Measurements from ENCODE around the gene TDRD9.
"Not testable (repeated sequence)": the region's sequence is repeated elsewhere in the genome, so short reads cannot be mapped to it uniquely, and the experiment has no call there.

The TDRD9 gene

GRCh38 chr14:103886304-103887169 is 41.7 kb upstream of the TDRD9 start:
- Histone ChIP-seq H2BK5ac (ENCODE audit: low read length) (no peak overlapping the region), H3K36me3 (ENCODE audit: control insufficient read depth, insufficient read depth, low read length) (no peaks in the 10 kb centered on the region), H3K9ac (ENCODE audit: low read length) (no peak overlapping the region), H3K79me1 (ENCODE audit: low read length) (no peaks in the 10 kb centered on the region), H3K4me3 (ENCODE audit: low read length) (no peak overlapping the region), H3K23ac (ENCODE audit: low read length) (no peak overlapping the region), H3K4me1 (ENCODE audit: control insufficient read depth, low read depth, low read length) (no peaks in the 10 kb centered on the region), H2BK15ac (replicated peaks; ENCODE audit: low read depth) (no peak overlapping the region), H4K5ac (ENCODE audit: low read length) (no peak overlapping the region), H3K27me3 (ENCODE audit: insufficient read depth, low read length, poor library complexity) (no peaks in the 10 kb centered on the region), H3K56ac (ENCODE audit: low read length) (peak overlapping the region; percentile 57), H3K27ac (ENCODE audit: low read depth, low read length) (no peak overlapping the region), H4K8ac (ENCODE audit: low read depth, low read length) (no peak overlapping the region), H3K4ac (ENCODE audit: low read depth, low read length) (no peak overlapping the region), H3K79me2 (ENCODE audit: control insufficient read depth, insufficient read depth, low read length) (no peaks in the 10 kb centered on the region), H3K4me2 (ENCODE audit: low read length) (no peak overlapping the region), H2AK5ac (ENCODE audit: low read length) (no peak overlapping the region), H3K18ac (ENCODE audit: low read length) (no peak overlapping the region), H2BK120ac (ENCODE audit: low read depth, low read length) (no peak overlapping the region)
- DNase-seq, result peak; percentile 73
- no CpG with 5 or more reads among the region's 27 CpGs for WGBS (ENCODE audit: extremely low coverage, insufficient coverage, low lambda C conversion rate)

DNA sequence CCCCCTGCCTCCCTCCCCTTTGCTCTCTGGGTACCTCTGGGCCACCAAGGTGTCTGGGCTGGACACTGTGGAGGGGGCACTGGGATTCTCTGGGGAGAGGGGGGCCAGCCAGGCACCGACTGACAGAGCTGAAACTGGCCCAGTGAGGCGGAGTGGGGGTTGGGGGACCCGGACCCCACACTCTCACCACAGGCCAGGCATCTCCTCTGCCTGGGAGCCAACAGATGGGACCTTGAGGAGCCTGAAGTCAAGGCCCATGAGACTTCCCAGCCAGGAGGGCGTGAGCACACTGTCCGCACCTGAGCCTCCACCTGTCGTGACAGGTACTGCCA is 41.1 kb upstream of the TDRD9 start:
- H3K79me1 ChIP-seq (ENCODE audit: low read length), result no peaks in the 10 kb centered on the region
- peak overlapping the region; percentile 57 for H3K56ac ChIP-seq (ENCODE audit: low read length)
- no peaks in the 10 kb centered on the region for H3K27me3 ChIP-seq (ENCODE audit: insufficient read depth, low read length, poor library complexity)
- no peak overlapping the region for H2BK15ac ChIP-seq (replicated peaks; ENCODE audit: low read depth)
- H3K79me2 ChIP-seq (ENCODE audit: control insufficient read depth, insufficient read depth, low read length), result no peaks in the 10 kb centered on the region
- no peak overlapping the region for H2BK120ac ChIP-seq (ENCODE audit: low read depth, low read length)
- H2BK5ac ChIP-seq (ENCODE audit: low read length), result no peak overlapping the region
- H3K27ac ChIP-seq (ENCODE audit: low read depth, low read length), result no peak overlapping the region
- no peak overlapping the region for H3K23ac ChIP-seq (ENCODE audit: low read length)
- H4K8ac ChIP-seq (ENCODE audit: low read depth, low read length), result no peak overlapping the region
- H3K4me2 ChIP-seq (ENCODE audit: low read length), result no peak overlapping the region
- no peak overlapping the region for H3K18ac ChIP-seq (ENCODE audit: low read length)
- H3K9ac ChIP-seq (ENCODE audit: low read length), result no peak overlapping the region
- no CpG with 5 or more reads among the region's 6 CpGs for WGBS (ENCODE audit: extremely low coverage, insufficient coverage, low lambda C conversion rate)
- H2AK5ac ChIP-seq (ENCODE audit: low read length), result no peak overlapping the region
- H4K5ac ChIP-seq (ENCODE audit: low read length), result no peak overlapping the region
- no peak for DNase-seq
- H3K4ac ChIP-seq (ENCODE audit: low read depth, low read length), result no peak overlapping the region
- no peak overlapping the region for H3K4me3 ChIP-seq (ENCODE audit: low read length)
- H3K36me3 ChIP-seq (ENCODE audit: control insufficient read depth, insufficient read depth, low read length), result no peaks in the 10 kb centered on the region
- no peaks in the 10 kb centered on the region for H3K4me1 ChIP-seq (ENCODE audit: control insufficient read depth, low read depth, low read length)

DNA sequence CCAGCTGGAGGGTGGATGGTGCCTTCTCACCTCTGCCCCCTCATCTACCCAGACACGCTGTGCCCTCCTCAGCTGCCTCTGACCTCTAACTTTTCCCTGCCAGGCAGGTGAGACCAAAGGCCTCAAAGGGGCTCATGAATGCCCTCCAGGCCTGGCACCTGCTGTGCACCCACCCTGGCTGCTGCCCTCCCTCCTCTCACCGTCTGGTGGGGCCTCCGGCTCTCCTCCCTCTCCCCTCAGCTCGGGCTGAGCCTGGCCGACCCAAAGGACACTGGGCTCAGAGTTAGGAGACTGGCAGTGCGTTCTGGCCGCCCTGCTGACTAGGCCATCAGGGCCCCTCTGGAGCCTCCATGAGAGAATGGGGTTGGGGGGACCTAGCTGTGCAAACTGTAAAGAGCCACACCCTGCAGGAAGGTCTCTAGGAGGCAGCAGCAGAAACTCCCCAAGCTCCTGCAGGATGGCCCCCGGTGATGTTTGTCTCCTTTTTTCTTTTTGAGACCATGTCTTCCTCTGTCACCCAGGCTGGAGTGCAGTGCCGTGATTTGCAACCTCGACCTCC is 40.6 kb upstream of the TDRD9 start:
- Histone ChIP-seq H2BK5ac (ENCODE audit: low read length) (no peak overlapping the region), H3K9ac (ENCODE audit: low read length) (no peak overlapping the region), H2AK5ac (ENCODE audit: low read length) (no peak overlapping the region), H3K79me1 (ENCODE audit: low read length) (no peaks in the 10 kb centered on the region), H3K23ac (ENCODE audit: low read length) (no peak overlapping the region), H3K18ac (ENCODE audit: low read length) (no peak overlapping the region), H3K79me2 (ENCODE audit: control insufficient read depth, insufficient read depth, low read length) (no peaks in the 10 kb centered on the region), H3K4me2 (ENCODE audit: low read length) (no peak overlapping the region), H2BK15ac (replicated peaks; ENCODE audit: low read depth) (no peak overlapping the region), H3K4me3 (ENCODE audit: low read length) (no peak overlapping the region), H4K5ac (ENCODE audit: low read length) (no peak overlapping the region), H3K4me1 (ENCODE audit: control insufficient read depth, low read depth, low read length) (no peaks in the 10 kb centered on the region), H3K27ac (ENCODE audit: low read depth, low read length) (no peak overlapping the region), H4K8ac (ENCODE audit: low read depth, low read length) (no peak overlapping the region), H2BK120ac (ENCODE audit: low read depth, low read length) (no peak overlapping the region), H3K36me3 (ENCODE audit: control insufficient read depth, insufficient read depth, low read length) (no peaks in the 10 kb centered on the region), H3K27me3 (ENCODE audit: insufficient read depth, low read length, poor library complexity) (no peaks in the 10 kb centered on the region), H3K4ac (ENCODE audit: low read depth, low read length) (no peak overlapping the region), H3K56ac (ENCODE audit: low read length) (no peak overlapping the region)
- WGBS (ENCODE audit: extremely low coverage, insufficient coverage, low lambda C conversion rate), result no CpG with 5 or more reads among the region's 10 CpGs
- DNase-seq, result no peak

GRCh38 chr14:103889002-103889312 is 39.3 kb upstream of the TDRD9 start:
- not testable (repeated sequence) for H3K9ac ChIP-seq (ENCODE audit: low read length); H3K4me1 ChIP-seq (ENCODE audit: control insufficient read depth, low read depth, low read length); H2BK15ac ChIP-seq (replicated peaks; ENCODE audit: low read depth); H2BK120ac ChIP-seq (ENCODE audit: low read depth, low read length); H2AK5ac ChIP-seq (ENCODE audit: low read length); H4K5ac ChIP-seq (ENCODE audit: low read length); H3K4ac ChIP-seq (ENCODE audit: low read depth, low read length); H3K36me3 ChIP-seq (ENCODE audit: control insufficient read depth, insufficient read depth, low read length); DNase-seq; H3K23ac ChIP-seq (ENCODE audit: low read length); H3K27ac ChIP-seq (ENCODE audit: low read depth, low read length); H3K56ac ChIP-seq (ENCODE audit: low read length); H3K79me2 ChIP-seq (ENCODE audit: control insufficient read depth, insufficient read depth, low read length); H3K4me2 ChIP-seq (ENCODE audit: low read length); H2BK5ac ChIP-seq (ENCODE audit: low read length); H3K4me3 ChIP-seq (ENCODE audit: low read length); H3K18ac ChIP-seq (ENCODE audit: low read length); H3K27me3 ChIP-seq (ENCODE audit: insufficient read depth, low read length, poor library complexity); H3K79me1 ChIP-seq (ENCODE audit: low read length); H4K8ac ChIP-seq (ENCODE audit: low read depth, low read length)
- no CpG with 5 or more reads among the region's 8 CpGs for WGBS (ENCODE audit: extremely low coverage, insufficient coverage, low lambda C conversion rate)

- H3K4me3 ChIP-seq (ENCODE audit: low read length), result no peak overlapping the region
- no peak for DNase-seq
These were observed 38.8 kb upstream of the TDRD9 start for GRCh38 chr14:103889313-103890051.

More at GRCh38 chr14:103889313-103890051, 38.8 kb upstream of the TDRD9 start:
- H2BK15ac ChIP-seq (replicated peaks; ENCODE audit: low read depth), result no peak overlapping the region
- no peak overlapping the region for H2BK120ac ChIP-seq (ENCODE audit: low read depth, low read length)
- H3K79me2 ChIP-seq (ENCODE audit: control insufficient read depth, insufficient read depth, low read length), result no peaks in the 10 kb centered on the region
- H3K79me1 ChIP-seq (ENCODE audit: low read length), result no peaks in the 10 kb centered on the region
- no peak overlapping the region for H3K27ac ChIP-seq (ENCODE audit: low read depth, low read length)
- peak overlapping the region; percentile 6 for H3K56ac ChIP-seq (ENCODE audit: low read length)
- no CpG with 5 or more reads among the region's 31 CpGs for WGBS (ENCODE audit: extremely low coverage, insufficient coverage, low lambda C conversion rate)
- no peaks in the 10 kb centered on the region for H3K36me3 ChIP-seq (ENCODE audit: control insufficient read depth, insufficient read depth, low read length)
- H4K5ac ChIP-seq (ENCODE audit: low read length), result no peak overlapping the region
- H3K4me1 ChIP-seq (ENCODE audit: control insufficient read depth, low read depth, low read length), result no peaks in the 10 kb centered on the region
- H3K18ac ChIP-seq (ENCODE audit: low read length), result no peak overlapping the region
- H3K23ac ChIP-seq (ENCODE audit: low read length), result no peak overlapping the region
- H2BK5ac ChIP-seq (ENCODE audit: low read length), result no peak overlapping the region
- no peak overlapping the region for H3K9ac ChIP-seq (ENCODE audit: low read length)
- H2AK5ac ChIP-seq (ENCODE audit: low read length), result no peak overlapping the region
- no peak overlapping the region for H4K8ac ChIP-seq (ENCODE audit: low read depth, low read length)
- no peaks in the 10 kb centered on the region for H3K27me3 ChIP-seq (ENCODE audit: insufficient read depth, low read length, poor library complexity)
- no peak overlapping the region for H3K4ac ChIP-seq (ENCODE audit: low read depth, low read length)
- no peak overlapping the region for H3K4me2 ChIP-seq (ENCODE audit: low read length)
